ENCODE results near the gene RABGEF1.
"Not testable (repeated sequence)": the region's sequence is repeated elsewhere in the genome, so short reads cannot be mapped to it uniquely, and the experiment has no call there.

Gene RABGEF1

GRCh38 chr7:66766041-66766440 is 25.5 kb downstream of the RABGEF1 start:
- no peak for DNase-seq

GRCh38 chr7:66767486-66767885 is 27.0 kb downstream of the RABGEF1 start:
- not testable (repeated sequence) for DNase-seq

- DNase-seq = no peak
Measured at GRCh38 chr7:66768865-66769832, 28.6 kb downstream of the RABGEF1 start.

- DNase-seq = no peak
Measured at GRCh38 chr7:66769833-66770512, 29.4 kb downstream of the RABGEF1 start.

GRCh38 chr7:66771795-66772194 is 31.3 kb downstream of the RABGEF1 start:
- no peak for DNase-seq

- not testable (repeated sequence) for DNase-seq
Measured at GRCh38 chr7:66773744-66774143, 33.2 kb downstream of the RABGEF1 start.

- DNase-seq = not testable (repeated sequence)
Measured at GRCh38 chr7:66776383-66776782, 35.9 kb downstream of the RABGEF1 start.

- no peak for DNase-seq
Measured at GRCh38 chr7:66776800-66777442, 36.4 kb downstream of the RABGEF1 start.

GRCh38 chr7:66778201-66778600 is 37.7 kb downstream of the RABGEF1 start:
- DNase-seq = no peak

- DNase-seq = peak; percentile 59 to 60
Measured at GRCh38 chr7:66779669-66780409, 39.3 kb downstream of the RABGEF1 start.

- DNase-seq = no peak
Measured at GRCh38 chr7:66781408-66782090, 41.0 kb downstream of the RABGEF1 start.

GRCh38 chr7:66782875-66783274 is 42.3 kb downstream of the RABGEF1 start:
- not testable (repeated sequence) for DNase-seq

GRCh38 chr7:66783887-66784595 is 43.5 kb downstream of the RABGEF1 start:
- not testable (repeated sequence) for DNase-seq

- DNase-seq = no peak
Measured at GRCh38 chr7:66790196-66790595, 49.7 kb downstream of the RABGEF1 start.

GRCh38 chr7:66790725-66791124 is 50.2 kb downstream of the RABGEF1 start:
- DNase-seq = no peak

- DNase-seq = no peak
Measured at GRCh38 chr7:66800591-66800990, 60.1 kb downstream of the RABGEF1 start.

- no peak for DNase-seq
Measured at GRCh38 chr7:66804001-66804400, 63.5 kb downstream of the RABGEF1 start.

- no peak for DNase-seq
Measured at GRCh38 chr7:66807736-66808135, 67.2 kb downstream of the RABGEF1 start.

- no peak for DNase-seq
Measured at GRCh38 chr7:66810716-66811115, 70.2 kb downstream of the RABGEF1 start.

- DNase-seq = not testable (repeated sequence)
Measured at GRCh38 chr7:66815186-66815875, 74.8 kb downstream of the RABGEF1 start.

Data from inflammatory macrophage (primary cell).